OCI-LY1 (cell line): ENCODE results near the gene GLMN.
"Not testable (repeated sequence)": the region's sequence is repeated elsewhere in the genome, so short reads cannot be mapped to it uniquely, and the experiment has no call there.

Source experiments
- H2AFZ ChIP-seq: fragments of 200-600 bp; sonication (generic), shearing (Covaris generic); 2 replicates; pipeline ENCODE4 v1.6.0; 2014; ENCODE audit warnings: antibody characterized with exemption, mild to moderate bottlenecking, low read length
- H3F3A ChIP-seq: fragments of 200-600 bp; sonication (generic), shearing (Covaris generic); 2 replicates; pipeline ENCODE4 v1.6.0; 2014; ENCODE audit warnings: mild to moderate bottlenecking, antibody characterized with exemption, low read length, moderate library complexity; ENCODE audit not compliant: insufficient read depth
- H3K27ac ChIP-seq: fragments of 200-600 bp; sonication (generic); 2 replicates; pipeline ENCODE4 v1.5.1; 2014; ENCODE audit warnings: low read length, mixed run types, mild to moderate bottlenecking, low read depth; ENCODE audit not compliant: poor library complexity, severe bottlenecking
- H3K27me3 ChIP-seq: fragments of 200-600 bp; sonication (generic); 2 replicates; pipeline ENCODE4 v1.6.0; 2014; ENCODE audit warnings: antibody characterized with exemption, mild to moderate bottlenecking, low read length, moderate library complexity; ENCODE audit not compliant: insufficient read depth
- H3K36me3 ChIP-seq: fragments of 200-600 bp; sonication (generic); 2 replicates; pipeline ENCODE4 v1.6.1; 2014; ENCODE audit warnings: mild to moderate bottlenecking, antibody characterized with exemption, low read length, moderate library complexity, mixed read lengths; ENCODE audit not compliant: insufficient read depth
- H3K4me1 ChIP-seq: fragments of 200-600 bp; sonication (generic); 2 replicates; pipeline ENCODE4 v1.5.1; 2014; ENCODE audit warnings: mild to moderate bottlenecking, low read length, moderate library complexity; ENCODE audit not compliant: insufficient read depth, severe bottlenecking
- H3K4me2 ChIP-seq: fragments of 200-600 bp; sonication (generic), shearing (Covaris generic); 2 replicates; pipeline ENCODE4 v1.6.1; 2014; ENCODE audit warnings: low read length
- H3K4me3 ChIP-seq: fragments of 200-600 bp; sonication (generic); 2 replicates; pipeline ENCODE4 v1.5.1; 2014; ENCODE audit warnings: low read length, low read depth, mild to moderate bottlenecking, mixed read lengths; ENCODE audit not compliant: poor library complexity, severe bottlenecking
- H3K79me2 ChIP-seq: fragments of 200-600 bp; shearing (Covaris generic); 2 replicates; pipeline ENCODE4 v1.6.1; 2016; ENCODE audit warnings: mixed run types, low read length, mixed read lengths; ENCODE audit not compliant: insufficient read depth
- H3K9ac ChIP-seq: fragments of 200-600 bp; sonication (generic), shearing (Covaris generic); 2 replicates; pipeline ENCODE4 v1.6.1; 2014; ENCODE audit warnings: mild to moderate bottlenecking, low read length, mixed read lengths
- H3K9me2 ChIP-seq: fragments of 200-600 bp; sonication (generic), shearing (Covaris generic); 2 replicates; pipeline ENCODE4 v1.6.1; 2014; ENCODE audit warnings: low read depth, mild to moderate bottlenecking, low read length, mixed read lengths
- H3K9me3 ChIP-seq: fragments of 200-600 bp; shearing (Covaris generic); 2 replicates; pipeline ENCODE4 v1.6.1; 2014; ENCODE audit warnings: low read length, mixed read lengths
- H4K20me1 ChIP-seq: fragments of 200-600 bp; sonication (generic), shearing (Covaris generic); 2 replicates; pipeline ENCODE4 v1.6.0; 2016; ENCODE audit warnings: mild to moderate bottlenecking, low read length; ENCODE audit not compliant: insufficient read depth
- CTCF ChIP-seq: fragments of 200-600 bp; sonication (generic), shearing (Covaris generic); IDR thresholded peaks from 2 replicates; pipeline ENCODE4 v1.5.1; 2017; ENCODE audit warnings: mild to moderate bottlenecking, antibody characterized with exemption, low read length, moderate library complexity, mixed read lengths
- EZH2 ChIP-seq: fragments of 200-600 bp; sonication (generic), shearing (Covaris generic); IDR thresholded peaks from 2 replicates; pipeline ENCODE4 v1.8.0; 2017; ENCODE audit warnings: borderline replicate concordance, mixed run types, mild to moderate bottlenecking, antibody characterized with exemption, low read length, moderate library complexity, mixed read lengths

Gene GLMN

GRCh38 chr1:92273039-92273438 lies 25.7 kb downstream of the GLMN start:
- Histone ChIP-seq H3K27me3 (no peaks in the 10 kb centered on the region), H2AFZ (no peak overlapping the region), H3K9me2 (no peaks in the 10 kb centered on the region), H3K36me3 (peaks cover 58% of the 10 kb centered on the region), H3K4me3 (no peak overlapping the region), H3K79me2 (no peaks in the 10 kb centered on the region), H3K4me2 (no peak overlapping the region), H3K9me3 (no peaks in the 10 kb centered on the region), H3K27ac (no peak overlapping the region), H4K20me1 (no peaks in the 10 kb centered on the region), H3K9ac (no peak overlapping the region), H3F3A (no peaks in the 10 kb centered on the region), H3K4me1 (no peaks in the 10 kb centered on the region)
- no peak for TF ChIP-seq CTCF
- no peak for TF ChIP-seq EZH2

DNA sequence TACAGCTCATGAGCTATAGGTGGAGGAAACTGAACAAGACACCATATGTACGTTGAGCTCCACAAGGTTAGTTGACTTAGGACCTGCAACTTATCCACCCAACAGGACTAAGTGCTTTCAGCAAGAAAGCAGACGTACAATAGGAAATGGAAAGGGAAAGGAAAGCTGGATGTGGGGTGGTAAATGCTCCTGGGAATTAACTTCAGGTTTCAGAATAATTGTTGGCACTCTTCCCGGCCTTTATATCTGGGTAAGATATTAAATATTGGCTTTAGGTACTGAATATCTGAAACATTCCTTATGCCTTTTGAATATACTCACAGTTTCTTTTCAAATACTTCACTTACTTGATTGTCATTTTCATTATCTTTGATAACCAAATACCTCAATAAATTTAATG lies 36.3 kb downstream of the GLMN start:
- TF ChIP-seq EZH2: no peak
- TF ChIP-seq CTCF: no peak
- Histone ChIP-seq H3K4me3 (no peak overlapping the region), H3K79me2 (no peaks in the 10 kb centered on the region), H3F3A (no peaks in the 10 kb centered on the region), H3K4me2 (no peak overlapping the region), H3K27me3 (no peaks in the 10 kb centered on the region), H3K36me3 (peaks cover 61% of the 10 kb centered on the region), H3K9me3 (no peaks in the 10 kb centered on the region), H3K27ac (no peak overlapping the region), H2AFZ (no peak overlapping the region), H3K4me1 (no peaks in the 10 kb centered on the region), H3K9ac (no peak overlapping the region), H3K9me2 (no peaks in the 10 kb centered on the region), H4K20me1 (no peaks in the 10 kb centered on the region)

- no peaks in the 10 kb centered on the region for H3F3A ChIP-seq
- no peaks in the 10 kb centered on the region for H3K27me3 ChIP-seq
- no peaks in the 10 kb centered on the region for H3K4me1 ChIP-seq
- no peak for TF ChIP-seq EZH2
- TF ChIP-seq CTCF: no peak
- H3K9ac ChIP-seq: no peak overlapping the region
- H3K79me2 ChIP-seq: no peaks in the 10 kb centered on the region
- no peak overlapping the region for H2AFZ ChIP-seq
- H3K36me3 ChIP-seq: peaks cover 56% of the 10 kb centered on the region
- no peaks in the 10 kb centered on the region for H3K9me3 ChIP-seq
- no peaks in the 10 kb centered on the region for H3K9me2 ChIP-seq
- no peak overlapping the region for H3K4me3 ChIP-seq
- no peak overlapping the region for H3K4me2 ChIP-seq
- H4K20me1 ChIP-seq: no peaks in the 10 kb centered on the region
- no peak overlapping the region for H3K27ac ChIP-seq
These were observed 39.4 kb downstream of the GLMN start for GRCh38 chr1:92259350-92259749.

DNA sequence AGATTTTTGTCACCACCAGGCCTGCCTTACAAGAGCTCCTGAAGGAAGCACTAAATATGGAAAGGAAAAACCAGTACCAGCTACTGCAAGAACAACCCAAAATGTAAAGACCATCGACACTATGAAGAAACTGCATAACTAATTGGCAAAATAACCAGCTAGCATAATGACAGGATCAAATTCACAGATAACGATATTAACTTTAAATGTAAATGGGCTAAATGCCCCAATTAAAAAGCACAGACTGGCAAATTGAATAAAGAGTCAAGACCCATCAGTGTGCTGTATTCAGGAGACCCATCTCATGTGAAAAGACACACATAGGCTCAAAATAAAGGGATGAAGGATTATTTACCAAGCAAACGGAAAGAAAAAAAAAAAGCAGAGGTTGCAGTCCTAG lies 44.1 kb downstream of the GLMN start:
- H3K9ac ChIP-seq: not testable (repeated sequence)

More for the DNA sequence above, 44.1 kb downstream of the GLMN start:
- not testable (repeated sequence) for H3K27me3 ChIP-seq, H3K4me2 ChIP-seq, H3K4me1 ChIP-seq, H4K20me1 ChIP-seq, H3F3A ChIP-seq, H3K27ac ChIP-seq, H2AFZ ChIP-seq, H3K9me3 ChIP-seq, H3K4me3 ChIP-seq, H3K79me2 ChIP-seq, H3K9me2 ChIP-seq
- peaks cover 36% of the 10 kb centered on the region for H3K36me3 ChIP-seq
